Neural cell (in vitro differentiated cells): ENCODE measurements around the gene GZMM. TPM values are rescaled to one million over a fixed set of nuclear protein-coding genes. Genes with fewer than 3 reads are reported as not detected.

Source experiments
- H2AFZ ChIP-seq: fragments of 200-600, 300-800 bp; sonication (generic), shearing (Covaris generic); 2 replicates; pipeline ENCODE4 v1.6.0; 2014; ENCODE audit warnings: low read depth, mild to moderate bottlenecking, antibody characterized with exemption, low read length, moderate library complexity
- H3F3A ChIP-seq: fragments of 200-600 bp; shearing (Covaris generic); 2 replicates; pipeline ENCODE4 v1.6.1; 2016; ENCODE audit warnings: mild to moderate bottlenecking, moderate library complexity, mixed read lengths, antibody characterized with exemption, low read length; ENCODE audit not compliant: insufficient read depth, poor library complexity, severe bottlenecking
- H3K27ac ChIP-seq: fragments of 200-600, 300-800 bp; sonication (generic), shearing (Covaris generic); 2 replicates; pipeline ENCODE4 v1.5.1; 2014; ENCODE audit warnings: mild to moderate bottlenecking, low read length, moderate library complexity
- H3K27me3 ChIP-seq: fragments of 300-800, 200-600 bp; sonication (generic), shearing (Covaris generic); 2 replicates; pipeline ENCODE4 v1.6.0; 2014; ENCODE audit warnings: mild to moderate bottlenecking, low read depth, low read length, moderate library complexity; ENCODE audit not compliant: insufficient read depth
- H3K36me3 ChIP-seq: fragments of 300-800, 200-600 bp; sonication (generic), shearing (Covaris generic); 2 replicates; pipeline ENCODE4 v1.5.1; 2014; ENCODE audit warnings: mild to moderate bottlenecking, antibody characterized with exemption, low read length, moderate library complexity; ENCODE audit not compliant: insufficient read depth
- H3K4me2 ChIP-seq: fragments of 300-800, 200-600 bp; sonication (generic), shearing (Covaris generic); 2 replicates; pipeline ENCODE4 v1.6.0; 2014; ENCODE audit warnings: mild to moderate bottlenecking, low read length
- H3K4me3 ChIP-seq: fragments of 300-800, 200-600 bp; sonication (generic), shearing (Covaris generic); 2 replicates; pipeline ENCODE4 v1.5.1; 2014; ENCODE audit warnings: mild to moderate bottlenecking, low read length, moderate library complexity
- H3K79me2 ChIP-seq: fragments of 200-600 bp; shearing (Covaris generic); replicated peaks from 2 replicates; pipeline ENCODE4 v1.6.0; 2014; ENCODE audit warnings: mild to moderate bottlenecking, low read length, moderate library complexity; ENCODE audit not compliant: insufficient read depth
- H3K9ac ChIP-seq: fragments of 300-800, 200-600 bp; sonication (generic), shearing (Covaris generic); 2 replicates; pipeline ENCODE4 v1.6.1; 2016; ENCODE audit warnings: mild to moderate bottlenecking, low read length, mixed read lengths
- H3K9me2 ChIP-seq: fragments of 200-600 bp; shearing (Covaris generic); 2 replicates; pipeline ENCODE4 v1.6.1; 2016; ENCODE audit warnings: mild to moderate bottlenecking, low read length, mixed read lengths; ENCODE audit not compliant: insufficient read depth
- H3K9me3 ChIP-seq: fragments of 200-600, 300-800 bp; sonication (generic), shearing (Covaris generic); 2 replicates; pipeline ENCODE4 v1.6.1; 2016; ENCODE audit warnings: mild to moderate bottlenecking, mixed run types, low read length, moderate library complexity, mixed read lengths
- H4K20me1 ChIP-seq: fragments of 200-600 bp; shearing (Covaris generic); 2 replicates; pipeline ENCODE4 v1.6.1; 2016; ENCODE audit warnings: mild to moderate bottlenecking, mixed run types; ENCODE audit not compliant: insufficient read depth
- EP300 ChIP-seq: fragments of 450-650 bp; conservative IDR thresholded peaks from 2 replicates; pipeline ENCODE4 v1.6.1; 2014; ENCODE audit warnings: antibody characterized with exemption, mild to moderate bottlenecking, moderate library complexity; ENCODE audit not compliant: poor library complexity, severe bottlenecking
- EZH2 ChIP-seq: fragments of 200-600, 300-800 bp; shearing (Covaris generic), sonication (generic); IDR thresholded peaks from 2 replicates; pipeline ENCODE4 v1.6.1; 2014; ENCODE audit warnings: antibody characterized with exemption, low read length, borderline replicate concordance, mild to moderate bottlenecking; ENCODE audit not compliant: insufficient read depth, poor library complexity, severe bottlenecking
- MXI1 ChIP-seq: fragments of 450-650 bp; conservative IDR thresholded peaks from 2 replicates; pipeline ENCODE4 v1.6.1; 2014; ENCODE audit warnings: antibody characterized with exemption, mild to moderate bottlenecking; ENCODE audit not compliant: poor library complexity, severe bottlenecking
- POLR2AphosphoS5 ChIP-seq: IDR thresholded peaks from 2 replicates; pipeline ENCODE4 v1.6.1; 2012
- RAD21 ChIP-seq: fragments of 450-650 bp; conservative IDR thresholded peaks from 2 replicates; pipeline ENCODE4 v1.6.1; 2014; ENCODE audit warnings: antibody characterized with exemption, mild to moderate bottlenecking, moderate library complexity
- REST ChIP-seq: IDR thresholded peaks from 2 replicates; pipeline ENCODE4 v1.6.1; 2012; ENCODE audit warnings: borderline replicate concordance
- SMC3 ChIP-seq: fragments of 450-650 bp; conservative IDR thresholded peaks from 2 replicates; pipeline ENCODE4 v1.6.1; 2014; ENCODE audit warnings: antibody characterized with exemption, mild to moderate bottlenecking, moderate library complexity; ENCODE audit not compliant: poor library complexity
- TAF1 ChIP-seq: IDR thresholded peaks from 2 replicates; pipeline ENCODE4 v1.6.1; 2012; ENCODE audit warnings: low read depth
- polyA plus RNA-seq: library from polyadenylated mRNA; depleted of rRNA; stranded (reverse); fragments of >200 nt; gene quantifications from 2 replicates; pipeline ENCODE4 v1.2.3, GENCODE V29; 2014
- TF ChIP-seq, protein P1 (sequence below): fragments of 450-650 bp; IDR thresholded peaks from 2 replicates; pipeline ENCODE4 v1.5.1; 2014; ENCODE audit warnings: antibody characterized with exemption, mild to moderate bottlenecking, moderate library complexity; ENCODE audit not compliant: poor library complexity, severe bottlenecking

The GZMM gene
- polyA plus RNA-seq, 1 donor from 2014 or later: 0.38 TPM

DNA sequence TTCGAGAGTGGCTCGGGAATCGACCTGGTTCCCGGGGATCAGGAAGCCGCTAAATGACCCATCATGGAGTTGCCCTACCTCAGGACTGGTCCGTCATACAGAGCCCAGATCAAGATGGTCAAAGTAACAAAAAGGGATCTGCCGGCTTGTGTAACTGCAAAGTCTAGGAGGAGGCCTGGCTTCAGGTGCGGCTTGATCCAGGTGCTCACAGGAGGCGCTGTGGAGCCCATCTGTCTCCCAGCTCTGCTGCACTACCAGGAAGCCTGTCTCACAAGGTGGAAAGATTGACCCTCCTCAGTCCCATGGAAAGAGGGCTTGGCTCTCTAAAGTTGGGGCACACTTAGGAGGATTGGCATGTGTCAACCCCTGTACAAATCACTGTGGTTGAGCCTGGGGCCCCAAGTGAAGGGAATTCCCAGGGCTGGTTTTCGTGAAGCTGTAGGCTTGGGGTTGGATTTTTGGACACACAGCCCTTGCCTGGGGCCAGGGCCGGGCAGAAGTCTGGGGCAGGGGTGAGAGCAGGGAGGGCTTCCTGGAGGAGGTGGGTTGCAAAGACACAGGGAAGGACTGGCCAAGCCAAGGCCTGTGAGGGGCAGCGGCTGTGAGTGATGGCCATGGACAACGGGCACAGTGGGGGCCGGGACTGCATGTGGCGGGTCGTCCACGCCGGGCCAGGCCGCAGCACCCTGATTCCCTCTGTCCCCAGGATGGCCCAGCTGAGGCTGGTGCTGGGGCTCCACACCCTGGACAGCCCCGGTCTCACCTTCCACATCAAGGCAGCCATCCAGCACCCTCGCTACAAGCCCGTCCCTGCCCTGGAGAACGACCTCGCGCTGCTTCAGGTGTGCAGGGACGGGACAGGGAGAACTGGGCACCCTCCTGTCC, 4.2 kb downstream of the GZMM start:
- no peaks in the 10 kb centered on the region for H3K9me3 ChIP-seq
- no peak overlapping the region for H2AFZ ChIP-seq
- no peaks in the 10 kb centered on the region for H3K79me2 ChIP-seq
- H3K36me3 ChIP-seq: no peaks in the 10 kb centered on the region
- no peak overlapping the region for H3K27ac ChIP-seq
- H3K9ac ChIP-seq: no peak overlapping the region
- H3K4me2 ChIP-seq: no peak overlapping the region
- H3K9me2 ChIP-seq: no peaks in the 10 kb centered on the region
- no peak overlapping the region for H3K4me3 ChIP-seq
- no peaks in the 10 kb centered on the region for H3K27me3 ChIP-seq
- H4K20me1 ChIP-seq: no peaks in the 10 kb centered on the region
- H3F3A ChIP-seq: no peaks in the 10 kb centered on the region
- TF ChIP-seq SMC3: no peak
- no peak for TF ChIP-seq TAF1
- TF ChIP-seq REST: no peak
- no peak for TF ChIP-seq EP300
- TF ChIP-seq, protein P1, sequence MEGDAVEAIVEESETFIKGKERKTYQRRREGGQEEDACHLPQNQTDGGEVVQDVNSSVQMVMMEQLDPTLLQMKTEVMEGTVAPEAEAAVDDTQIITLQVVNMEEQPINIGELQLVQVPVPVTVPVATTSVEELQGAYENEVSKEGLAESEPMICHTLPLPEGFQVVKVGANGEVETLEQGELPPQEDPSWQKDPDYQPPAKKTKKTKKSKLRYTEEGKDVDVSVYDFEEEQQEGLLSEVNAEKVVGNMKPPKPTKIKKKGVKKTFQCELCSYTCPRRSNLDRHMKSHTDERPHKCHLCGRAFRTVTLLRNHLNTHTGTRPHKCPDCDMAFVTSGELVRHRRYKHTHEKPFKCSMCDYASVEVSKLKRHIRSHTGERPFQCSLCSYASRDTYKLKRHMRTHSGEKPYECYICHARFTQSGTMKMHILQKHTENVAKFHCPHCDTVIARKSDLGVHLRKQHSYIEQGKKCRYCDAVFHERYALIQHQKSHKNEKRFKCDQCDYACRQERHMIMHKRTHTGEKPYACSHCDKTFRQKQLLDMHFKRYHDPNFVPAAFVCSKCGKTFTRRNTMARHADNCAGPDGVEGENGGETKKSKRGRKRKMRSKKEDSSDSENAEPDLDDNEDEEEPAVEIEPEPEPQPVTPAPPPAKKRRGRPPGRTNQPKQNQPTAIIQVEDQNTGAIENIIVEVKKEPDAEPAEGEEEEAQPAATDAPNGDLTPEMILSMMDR: no peak
- no peak for TF ChIP-seq MXI1
- no peak for TF ChIP-seq POLR2AphosphoS5
- no peak for TF ChIP-seq EZH2
- TF ChIP-seq RAD21: no peak

DNA sequence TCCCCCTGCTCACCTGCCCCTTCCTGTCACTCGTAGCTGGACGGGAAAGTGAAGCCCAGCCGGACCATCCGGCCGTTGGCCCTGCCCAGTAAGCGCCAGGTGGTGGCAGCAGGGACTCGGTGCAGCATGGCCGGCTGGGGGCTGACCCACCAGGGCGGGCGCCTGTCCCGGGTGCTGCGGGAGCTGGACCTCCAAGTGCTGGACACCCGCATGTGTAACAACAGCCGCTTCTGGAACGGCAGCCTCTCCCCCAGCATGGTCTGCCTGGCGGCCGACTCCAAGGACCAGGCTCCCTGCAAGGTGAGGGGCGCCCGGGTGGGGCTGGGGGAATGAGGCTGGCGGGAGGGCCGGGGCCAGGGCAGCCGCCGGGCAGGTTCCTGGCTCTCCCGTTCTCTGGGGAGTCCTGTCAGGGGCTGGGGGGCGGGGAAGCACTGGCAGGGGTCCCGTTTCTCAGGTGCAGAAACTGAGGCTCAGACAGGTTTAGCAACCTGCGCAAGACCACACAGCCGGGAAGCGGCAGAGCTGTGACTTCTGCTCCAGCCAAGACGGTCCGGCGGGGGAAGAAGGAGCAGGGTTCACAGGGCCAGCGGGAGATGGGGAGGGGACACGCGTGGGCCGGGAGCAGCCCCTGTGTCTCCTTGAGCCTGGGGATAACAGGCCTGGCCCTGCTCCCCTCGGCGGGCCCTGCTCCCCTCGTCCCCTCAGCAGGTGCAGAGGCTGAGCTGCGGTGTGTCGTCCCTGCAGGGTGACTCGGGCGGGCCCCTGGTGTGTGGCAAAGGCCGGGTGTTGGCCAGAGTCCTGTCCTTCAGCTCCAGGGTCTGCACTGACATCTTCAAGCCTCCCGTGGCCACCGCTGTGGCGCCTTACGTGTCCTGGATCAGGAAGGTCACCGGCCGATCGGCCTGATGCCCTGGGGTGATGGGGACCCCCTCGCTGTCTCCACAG, 5.3 kb downstream of the GZMM start:
- Histone ChIP-seq H2AFZ (no peak overlapping the region), H3K27ac (no peak overlapping the region)
- TF ChIP-seq SMC3 (no peak), POLR2AphosphoS5 (no peak), RAD21 (no peak), REST (no peak), MXI1 (no peak)
- TF ChIP-seq, protein P1: no peak

More for the DNA sequence above, 5.3 kb downstream of the GZMM start:
- H3K27me3 ChIP-seq: no peaks in the 10 kb centered on the region
- H3K4me2 ChIP-seq: no peak overlapping the region
- no peaks in the 10 kb centered on the region for H3K9me3 ChIP-seq
- no peaks in the 10 kb centered on the region for H3F3A ChIP-seq
- H3K4me3 ChIP-seq: no peak overlapping the region
- no peaks in the 10 kb centered on the region for H3K36me3 ChIP-seq
- no peaks in the 10 kb centered on the region for H3K9me2 ChIP-seq
- no peaks in the 10 kb centered on the region for H4K20me1 ChIP-seq
- H3K9ac ChIP-seq: no peak overlapping the region
- H3K79me2 ChIP-seq: no peaks in the 10 kb centered on the region
